Measurements from ENCODE around the gene KIF21A.
"Not testable (repeated sequence)": the region's sequence is repeated elsewhere in the genome, so short reads cannot be mapped to it uniquely, and the experiment has no call there.

KIF21A gene

GRCh38 chr12:39343665-39344064 lies 99.3 kb downstream of the KIF21A start:
- DNase-seq: no peak

- DNase-seq: no peak
Observed at GRCh38 chr12:39341761-39342160, 101.2 kb downstream of the KIF21A start.

- no peak for DNase-seq
Observed at GRCh38 chr12:39341179-39341578, 101.7 kb downstream of the KIF21A start.

- DNase-seq: no peak
Observed at GRCh38 chr12:39332661-39333175, 110.2 kb downstream of the KIF21A start.

- no peak for DNase-seq
Observed at GRCh38 chr12:39331539-39332261, 111.2 kb downstream of the KIF21A start.

- DNase-seq: no peak
Observed at GRCh38 chr12:39329876-39330275, 113.0 kb downstream of the KIF21A start.

- no peak for DNase-seq
Observed at GRCh38 chr12:39329018-39329417, 113.9 kb downstream of the KIF21A start.

- DNase-seq: no peak
Observed at GRCh38 chr12:39327965-39328364, 115.0 kb downstream of the KIF21A start.

GRCh38 chr12:39327510-39327909 lies 115.4 kb downstream of the KIF21A start:
- no peak for DNase-seq

- DNase-seq: no peak
Observed at GRCh38 chr12:39319180-39319579, 123.7 kb downstream of the KIF21A start.

- no peak for DNase-seq
Observed at GRCh38 chr12:39314547-39314946, 128.4 kb downstream of the KIF21A start.

GRCh38 chr12:39309516-39309915 lies 133.4 kb downstream of the KIF21A start:
- DNase-seq: no peak

GRCh38 chr12:39301422-39301821 lies 141.5 kb downstream of the KIF21A start:
- DNase-seq: no peak

- no peak for DNase-seq
Observed at GRCh38 chr12:39300799-39301198, 142.1 kb downstream of the KIF21A start.

GRCh38 chr12:39297891-39298290 lies 145.0 kb downstream of the KIF21A start:
- DNase-seq: no peak

- DNase-seq: no peak
Observed at GRCh38 chr12:39296496-39296895, 146.4 kb downstream of the KIF21A start.

- not testable (repeated sequence) for DNase-seq
Observed at GRCh38 chr12:39295593-39295992, 147.3 kb downstream of the KIF21A start.

- DNase-seq: no peak
Observed at GRCh38 chr12:39294715-39295114, 148.2 kb downstream of the KIF21A start.

GRCh38 chr12:39292125-39292630 lies 150.7 kb downstream of the KIF21A start:
- no peak for DNase-seq

GRCh38 chr12:39287817-39288216 lies 155.1 kb downstream of the KIF21A start:
- DNase-seq: no peak

GRCh38 chr12:39287409-39287808 lies 155.5 kb downstream of the KIF21A start:
- no peak for DNase-seq

- no peak for DNase-seq
Observed at GRCh38 chr12:39278426-39278825, 164.5 kb downstream of the KIF21A start.

- no peak for DNase-seq
Observed at GRCh38 chr12:39277416-39277815, 165.5 kb downstream of the KIF21A start.

- DNase-seq: no peak
Observed at GRCh38 chr12:39275846-39276245, 167.1 kb downstream of the KIF21A start.

All from activated naive CD4-positive, alpha-beta T cell (primary cell).